Epithelial cell of proximal tubule (primary cell): ENCODE results near the gene ITPR1. TPM values are rescaled to one million over a fixed set of nuclear protein-coding genes. Genes with fewer than 3 reads are reported as not detected.
A peak's percentile ranks its signal among the peaks of the same experiment; 100 is the strongest.

ENCODE experiments used
- DNase-seq: peaks from one replicate; pipeline ENCODE4 v3.0.0-alpha.2; 2011; ENCODE audit warnings: low read depth
- H3K4me3 ChIP-seq: 2 replicates; pipeline ENCODE4 v1.5.1; 2011; ENCODE audit warnings: low read depth, mild to moderate bottlenecking, low read length
- CTCF ChIP-seq: conservative IDR thresholded peaks from 2 replicates; pipeline ENCODE4 v1.5.1; 2012; ENCODE audit warnings: low read depth, mild to moderate bottlenecking, low read length
- total RNA-seq: library from RNA; depleted of rRNA; stranded (reverse); fragments of >200 nt; gene quantifications from 2 replicates; pipeline ENCODE4 v1.2.3, GENCODE V29; 2015

Gene ITPR1
- total RNA-seq, 1 donor from 2014 or later, result 4.6 TPM

GRCh38 chr3:4889896-4890295 lies 396.7 kb downstream of the ITPR1 start:
- no peak for TF ChIP-seq CTCF
- no peak overlapping the region for H3K4me3 ChIP-seq
- DNase-seq, result no peak

- DNase-seq, result peak; percentile 29
Measured at GRCh38 chr3:4894891-4895530, 401.9 kb downstream of the ITPR1 start.

GRCh38 chr3:4895838-4896237 lies 402.7 kb downstream of the ITPR1 start:
- no peak overlapping the region for H3K4me3 ChIP-seq
- no peak for DNase-seq
- TF ChIP-seq CTCF, result no peak

More at GRCh38 chr3:4894891-4895530, 401.9 kb downstream of the ITPR1 start:
- no peak for TF ChIP-seq CTCF
- no peak overlapping the region for H3K4me3 ChIP-seq

Other genes starting within 250 kb of the ITPR1 start
- 18.4 and 19.5 TPM in 2 replicates for gene SETMAR, start 190.0 kb upstream of the ITPR1 start, total RNA-seq
- gene SUMF1, start 26.1 kb upstream of the ITPR1 start, total RNA-seq, result 34.4 and 44.5 TPM in 2 replicates